NCI-H1417 treated with DMSO at 0.1 percent for 48 hours (cell line): ENCODE results near the gene MAPK6.
"Not testable (repeated sequence)": the region's sequence is repeated elsewhere in the genome, so short reads cannot be mapped to it uniquely, and the experiment has no call there.

Source experiments
- DNase-seq: peaks from one replicate; lab custom pipeline; 2025; lab: John Stamatoyannopoulos, UW

The MAPK6 gene

DNA sequence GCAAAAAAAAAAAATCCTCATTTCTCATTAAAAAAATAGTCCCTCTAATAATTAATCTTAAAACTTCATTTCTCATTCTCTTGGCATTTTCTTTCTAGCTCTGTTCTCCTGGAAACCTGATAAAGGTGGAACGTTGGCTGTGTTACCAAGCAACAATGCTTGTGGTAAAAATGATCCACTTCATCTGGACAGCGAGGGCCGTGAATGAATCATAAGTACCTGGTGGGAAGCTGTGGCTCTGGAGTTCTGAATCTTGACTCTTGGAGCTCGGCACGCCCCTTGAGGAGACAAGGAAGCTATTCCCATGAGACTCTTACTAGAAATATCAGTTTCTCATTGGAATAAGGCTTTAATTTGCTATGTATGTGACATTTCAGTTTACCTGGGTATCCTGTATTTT is 61.0 kb downstream of the MAPK6 start:
- no peak for DNase-seq

DNA sequence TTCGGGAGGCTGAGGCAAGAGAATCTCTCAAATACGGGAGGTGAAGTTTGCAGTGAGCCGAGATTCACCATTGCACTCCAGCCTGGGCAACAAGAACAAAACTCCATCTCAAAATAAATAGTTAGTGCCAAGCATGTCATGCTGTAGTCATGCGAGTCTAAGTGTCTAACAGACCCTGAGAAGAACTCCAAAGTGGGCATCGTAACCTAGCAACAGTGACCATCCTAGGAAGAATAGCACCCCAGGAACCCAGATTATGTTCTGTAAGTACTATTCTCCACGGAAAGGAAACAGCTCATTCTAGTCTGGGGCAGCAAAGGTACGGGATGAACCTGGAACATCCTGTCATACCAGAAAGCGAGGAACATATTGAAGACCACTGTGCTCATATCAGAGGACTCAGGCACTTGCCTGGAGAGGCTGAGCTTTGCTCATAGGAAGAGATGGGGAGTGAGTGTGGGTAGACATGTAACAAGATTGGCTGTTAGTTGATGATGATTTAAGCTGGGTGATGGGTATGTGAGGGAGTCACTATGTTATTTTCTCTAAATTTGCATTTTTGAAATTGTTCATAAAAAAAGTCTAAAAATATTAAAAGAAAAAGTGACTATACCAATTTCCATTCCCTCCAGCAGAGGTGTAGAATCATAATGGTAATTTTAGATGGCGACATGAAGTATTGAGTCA is 61.8 kb downstream of the MAPK6 start:
- no peak for DNase-seq

DNA sequence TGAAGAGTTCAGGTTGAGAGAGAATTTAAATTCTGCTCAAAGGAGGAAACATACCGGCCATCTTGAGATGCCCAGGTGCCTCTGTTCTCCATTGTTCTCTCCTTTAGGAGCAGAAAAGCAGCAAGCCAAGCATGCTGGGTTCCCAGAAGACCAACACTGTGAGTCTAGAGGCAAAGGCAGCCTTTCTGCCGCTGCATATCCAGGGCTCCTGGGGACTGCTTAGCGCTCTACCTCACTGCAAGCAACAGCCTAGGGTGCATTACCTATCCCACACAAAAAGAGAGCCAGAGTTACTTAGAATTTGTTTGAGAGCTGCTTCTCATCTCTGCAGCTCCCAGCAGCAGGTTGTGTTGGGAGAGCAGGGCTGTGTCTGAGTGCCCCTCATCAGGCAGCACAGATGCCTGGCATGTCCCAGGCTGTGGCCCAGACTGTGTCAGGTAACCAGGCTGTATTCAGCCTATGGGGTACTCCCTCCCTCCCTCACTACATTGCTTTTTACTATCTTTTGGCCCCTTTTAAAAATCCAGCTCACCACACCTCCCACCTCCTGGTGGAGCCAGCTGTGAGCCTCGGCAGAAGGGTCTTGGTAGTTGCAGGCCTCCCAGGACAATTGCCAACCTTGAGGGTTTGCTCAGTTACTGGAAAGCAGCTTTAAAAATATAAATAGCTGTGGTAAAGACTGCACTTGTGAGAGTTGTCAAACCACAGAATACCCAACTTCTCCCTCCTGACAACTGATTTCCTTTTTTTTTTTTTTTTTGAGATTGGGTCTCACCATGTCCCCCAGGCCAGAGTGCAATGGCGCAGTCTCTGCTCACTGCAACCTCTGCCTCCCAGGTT is 63.4 kb downstream of the MAPK6 start:
- no peak for DNase-seq

DNA sequence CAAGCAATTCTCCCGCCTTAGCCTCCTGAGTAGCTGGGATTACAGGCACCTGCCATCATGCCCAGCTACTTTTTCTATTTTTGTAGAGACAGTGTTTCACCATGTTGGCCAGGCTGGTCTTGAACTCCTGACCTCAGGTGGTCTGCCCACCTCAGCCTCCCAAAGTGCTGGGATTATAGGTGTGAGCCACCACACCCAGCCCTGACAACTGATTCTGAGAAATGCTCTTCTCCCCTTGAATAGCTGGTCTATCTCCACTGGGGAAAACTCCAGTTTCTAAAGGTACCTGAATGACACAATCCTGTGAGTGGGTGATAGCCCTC is 64.0 kb downstream of the MAPK6 start:
- not testable (repeated sequence) for DNase-seq

DNA sequence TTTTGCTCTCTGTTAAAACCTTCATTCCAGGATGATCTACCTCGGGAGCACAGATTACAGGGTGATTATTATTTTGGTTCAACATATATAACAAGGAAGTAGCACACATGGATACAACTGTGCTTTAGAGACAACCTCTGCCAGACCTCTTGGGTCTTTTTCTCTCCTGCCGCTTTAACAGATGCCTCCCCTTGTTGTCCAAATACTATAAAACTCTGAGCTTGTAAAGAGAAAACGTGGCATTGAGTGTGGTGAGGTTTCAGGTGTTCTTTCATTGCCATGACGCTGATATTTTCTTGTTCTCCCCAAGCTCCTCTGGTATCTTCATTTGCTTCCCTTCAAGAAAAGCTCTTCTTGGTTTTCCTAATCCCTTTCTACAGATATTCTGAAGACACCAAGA is 64.6 kb downstream of the MAPK6 start:
- no peak for DNase-seq

DNA sequence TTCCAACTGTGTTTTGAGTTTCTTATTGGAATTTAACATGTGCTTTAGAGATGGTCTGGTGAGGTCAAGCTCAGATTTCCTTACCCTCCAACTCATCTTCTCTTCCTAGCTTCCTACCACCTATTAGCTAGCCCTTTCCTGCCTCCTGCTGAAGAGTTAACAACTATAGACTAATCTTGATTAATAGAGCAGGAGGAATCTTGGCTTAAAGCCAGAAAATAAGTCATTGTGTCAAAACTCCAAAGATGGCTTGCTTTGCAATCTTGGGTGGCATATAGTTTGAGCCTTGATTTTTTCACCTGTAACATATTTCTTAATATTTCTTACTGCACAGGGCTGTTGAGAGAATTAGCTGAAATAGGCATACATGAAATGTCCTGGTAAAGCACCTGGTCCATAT is 66.3 kb downstream of the MAPK6 start:
- no peak for DNase-seq

DNA sequence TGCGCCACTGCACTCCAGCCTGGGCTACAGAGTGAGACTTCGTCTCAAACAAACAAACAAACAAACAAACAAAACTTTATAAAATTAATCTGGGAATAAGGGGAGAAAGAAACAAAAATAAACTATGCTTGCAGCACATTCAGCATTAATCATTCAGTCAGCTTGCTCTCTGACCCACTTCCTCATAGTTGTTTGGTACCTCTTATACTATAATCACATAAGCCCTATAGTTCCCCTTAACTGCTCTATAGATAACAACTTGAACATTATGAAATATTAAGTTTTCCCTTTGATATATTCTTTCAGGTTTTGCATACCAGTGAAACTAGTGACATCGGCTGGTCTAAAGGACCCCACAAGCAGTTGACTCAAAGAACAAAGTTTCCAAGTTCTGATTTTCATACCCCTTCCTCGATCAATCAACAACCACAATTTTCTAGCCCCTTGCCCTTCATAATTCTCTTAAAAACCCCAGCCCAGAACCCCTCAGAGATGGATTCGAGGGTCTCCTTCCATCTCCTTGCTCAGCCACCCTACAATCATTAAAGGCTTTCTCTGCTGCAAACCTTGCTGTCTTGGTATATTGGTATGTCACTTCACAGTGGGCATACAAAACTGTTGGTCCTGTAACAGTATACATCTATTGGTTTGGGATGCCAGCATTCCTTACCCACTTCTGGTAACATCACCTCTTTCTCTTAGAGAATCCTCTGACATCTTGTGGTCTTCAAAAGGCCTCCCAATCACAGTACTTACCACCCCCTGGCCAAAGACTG is 67.2 kb downstream of the MAPK6 start:
- no peak for DNase-seq

DNA sequence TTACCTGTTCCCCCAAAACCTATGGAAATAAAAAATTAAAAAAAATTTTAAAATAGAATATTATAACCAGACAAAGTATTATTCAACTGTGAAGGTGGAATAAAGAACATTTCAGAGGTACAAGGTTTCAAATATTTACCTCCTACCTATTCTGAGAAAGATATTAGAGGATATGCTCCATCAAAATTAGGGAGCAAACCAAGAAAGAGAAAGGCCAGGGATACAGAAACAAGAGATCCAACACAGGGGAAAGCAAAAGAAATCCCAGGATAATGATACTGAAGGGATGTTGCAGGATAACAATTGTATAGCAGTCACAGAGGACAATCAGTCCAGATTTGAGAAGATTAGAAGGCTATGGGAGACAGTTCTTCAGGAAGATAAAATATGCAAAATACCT is 71.2 kb downstream of the MAPK6 start:
- DNase-seq: no peak

DNA sequence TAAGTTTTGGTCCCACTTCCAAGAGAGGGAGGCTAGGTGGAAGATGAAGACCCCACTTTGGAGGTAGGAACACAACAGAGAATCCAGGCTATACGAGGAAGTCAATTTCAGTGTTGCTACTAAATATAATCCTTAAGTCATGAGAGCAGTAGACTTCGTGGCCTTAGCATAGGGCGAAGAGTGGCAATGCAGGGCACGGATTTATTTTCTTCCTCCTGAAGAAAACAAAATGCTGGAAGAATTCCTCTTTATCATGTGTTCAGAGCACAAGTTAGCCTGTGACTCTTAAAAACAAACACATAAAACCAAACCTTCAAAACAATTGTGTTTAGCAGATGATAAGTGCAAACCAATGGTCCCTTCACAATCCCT is 74.1 kb downstream of the MAPK6 start:
- no peak for DNase-seq

DNA sequence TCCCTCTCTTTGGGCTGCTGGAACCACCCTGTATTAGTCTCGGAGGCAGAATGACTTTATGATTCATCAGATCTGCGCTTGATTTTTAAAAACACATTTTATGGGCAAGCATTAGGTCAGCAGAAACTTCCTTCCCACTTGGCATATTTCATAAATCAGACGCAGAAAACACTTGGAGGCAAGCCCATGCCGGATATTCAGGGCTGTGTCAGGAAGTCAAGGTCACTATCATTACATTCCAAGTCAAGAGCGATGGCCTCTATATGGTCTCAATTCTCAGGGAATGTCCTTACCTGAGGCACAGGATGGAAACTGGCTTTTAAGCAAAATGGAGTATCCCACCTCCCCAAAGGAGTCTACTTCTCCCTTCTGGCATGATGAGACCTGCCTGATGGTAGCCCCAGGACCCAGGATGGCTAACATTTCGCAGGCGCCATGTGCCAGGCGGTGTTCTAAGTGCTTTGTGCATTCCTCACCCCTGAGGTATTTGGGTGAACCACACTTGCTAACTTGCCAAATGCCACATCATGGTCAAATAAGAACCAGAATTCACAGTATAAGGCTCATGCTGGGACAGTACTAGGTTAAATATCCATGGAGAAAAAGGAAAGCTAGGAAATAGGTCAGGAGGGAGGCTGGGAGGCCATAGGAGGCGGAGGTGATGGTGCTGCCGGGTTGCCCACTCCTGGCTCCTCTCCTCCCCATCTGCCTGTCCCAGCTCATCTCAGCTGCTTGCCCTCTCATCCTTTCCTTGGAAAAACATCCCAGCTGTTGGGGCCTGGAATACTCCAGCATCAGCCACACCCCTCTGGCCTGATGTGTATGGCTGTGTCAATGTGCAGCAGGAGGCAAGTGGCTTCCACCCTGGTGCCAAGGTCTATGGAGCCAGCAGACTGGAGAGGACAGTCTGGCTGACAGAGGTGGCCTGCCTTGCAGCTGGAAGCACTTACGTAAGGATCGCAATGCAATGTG is 74.8 kb downstream of the MAPK6 start:
- no peak for DNase-seq

DNA sequence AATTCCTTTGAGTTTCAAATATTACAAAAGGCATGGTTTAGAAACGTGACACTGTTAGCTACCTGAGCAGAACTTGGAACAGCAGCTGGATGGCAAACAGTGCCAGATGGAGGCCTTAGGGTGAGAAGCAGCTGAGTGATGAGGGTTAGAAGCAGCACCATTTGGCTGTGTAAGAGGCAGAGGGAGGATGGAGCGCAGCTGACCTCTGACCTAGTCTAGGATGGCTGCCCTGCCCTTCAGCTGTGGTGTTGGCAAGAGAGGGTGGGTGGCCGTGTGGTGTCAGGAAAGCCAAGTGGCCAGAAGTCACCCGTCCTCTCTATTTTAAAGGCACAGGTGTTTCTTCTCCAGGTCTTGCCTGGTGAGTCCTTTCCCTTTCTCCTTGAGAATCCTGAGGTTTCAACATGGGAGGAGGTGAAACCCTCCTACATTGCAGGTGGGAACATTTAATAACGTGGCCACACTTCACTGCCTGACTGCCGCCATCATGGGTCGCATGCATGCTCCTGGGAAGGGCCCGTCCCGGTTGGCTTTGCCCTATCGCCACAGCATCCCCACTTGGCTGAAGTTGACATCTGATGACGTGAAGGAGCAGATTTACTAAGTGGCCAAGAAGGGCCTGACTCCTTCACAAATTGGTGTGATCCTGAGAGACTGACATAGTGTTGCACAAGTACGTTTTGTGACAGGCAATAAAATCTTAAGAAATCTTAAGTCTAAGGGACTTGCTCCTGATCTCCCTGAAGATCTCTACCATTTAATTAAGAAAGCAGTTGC is 76.0 kb downstream of the MAPK6 start:
- DNase-seq: no peak

DNA sequence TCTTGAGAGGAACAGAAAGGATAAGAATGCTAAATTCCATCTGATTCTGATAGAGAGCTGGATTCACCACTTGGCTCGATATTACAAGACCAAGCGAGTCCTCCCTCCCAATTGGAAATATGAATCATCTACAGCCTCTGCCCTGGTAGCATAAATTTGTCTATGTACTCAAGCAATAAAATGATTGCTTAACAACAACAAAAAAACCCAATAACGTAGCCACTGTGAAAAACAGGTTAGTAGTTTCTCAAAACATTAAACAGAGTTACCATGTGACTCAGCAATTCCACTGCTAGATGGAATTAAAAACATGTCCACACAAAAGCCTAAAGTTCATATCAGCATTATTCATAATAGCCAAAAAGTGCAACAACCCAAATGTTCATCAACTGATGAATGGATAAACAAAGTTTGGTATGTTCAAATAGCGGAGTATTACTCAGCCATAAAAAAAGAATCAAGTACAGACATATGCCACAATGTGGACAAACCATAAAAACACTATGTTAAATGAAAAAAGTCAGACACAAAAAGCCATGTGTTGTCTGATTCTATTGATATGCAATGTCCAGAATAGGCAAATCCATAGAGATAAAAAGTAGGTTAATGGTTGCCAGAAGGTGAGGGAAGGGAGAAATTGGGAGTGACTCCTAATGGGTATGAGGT is 76.7 kb downstream of the MAPK6 start:
- DNase-seq: no peak

DNA sequence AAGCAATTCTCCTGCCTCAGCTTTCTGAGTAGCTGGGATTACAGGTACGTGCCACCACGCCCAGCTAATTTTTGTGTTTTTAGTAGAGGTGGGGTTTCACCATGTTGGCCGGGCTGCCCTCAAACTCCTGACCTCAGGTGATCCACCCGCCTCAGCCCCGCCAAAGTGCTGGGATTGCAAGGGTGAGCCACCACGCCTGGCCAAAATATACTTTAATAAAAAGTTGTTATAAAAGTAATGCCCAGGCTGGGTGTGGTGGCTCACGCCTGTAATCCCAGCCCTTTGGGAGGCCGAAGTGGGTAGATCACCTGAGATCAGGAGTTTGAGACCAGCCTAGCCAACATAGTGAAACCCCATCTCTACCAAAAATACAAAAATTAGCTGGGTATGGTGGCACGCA is 77.5 kb downstream of the MAPK6 start:
- not testable (repeated sequence) for DNase-seq

DNA sequence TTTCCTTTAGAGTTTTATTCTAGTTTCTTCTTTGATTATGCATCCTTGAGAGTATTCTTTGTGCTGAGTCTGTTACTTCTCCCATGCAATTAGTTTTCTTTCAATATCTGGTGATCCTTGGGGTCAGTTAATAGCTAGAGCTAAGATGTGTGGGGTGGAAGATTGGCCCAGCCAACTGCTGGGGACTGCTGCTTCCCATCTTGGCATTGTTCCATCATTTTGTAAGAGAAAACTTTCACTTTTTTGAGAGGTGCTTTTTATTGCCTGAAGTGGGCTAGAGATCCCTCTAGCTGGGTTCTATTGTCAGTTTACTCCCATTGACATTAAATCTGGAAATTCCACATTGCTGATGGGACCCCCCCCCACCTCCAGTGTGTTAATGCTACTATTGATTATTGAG is 78.2 kb downstream of the MAPK6 start:
- DNase-seq: no peak

DNA sequence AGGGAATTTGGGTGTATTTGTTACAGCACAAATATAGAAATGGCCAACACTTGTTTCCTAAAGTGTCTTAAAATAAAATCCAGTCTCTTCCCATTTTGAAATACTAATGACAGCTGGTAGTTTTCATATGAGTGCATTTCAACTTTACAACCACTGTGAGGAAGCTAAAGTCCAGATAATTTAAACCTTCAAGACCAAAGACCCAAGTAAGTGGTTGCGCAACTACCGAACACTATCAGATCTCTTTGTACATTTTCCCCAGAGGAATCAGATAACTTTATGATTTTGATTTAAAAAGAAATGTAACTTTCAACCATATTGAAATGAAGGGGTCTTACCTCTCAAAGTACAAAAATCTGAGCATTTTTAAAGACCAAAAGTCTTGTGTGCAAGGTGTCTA is 79.3 kb downstream of the MAPK6 start:
- no peak for DNase-seq

DNA sequence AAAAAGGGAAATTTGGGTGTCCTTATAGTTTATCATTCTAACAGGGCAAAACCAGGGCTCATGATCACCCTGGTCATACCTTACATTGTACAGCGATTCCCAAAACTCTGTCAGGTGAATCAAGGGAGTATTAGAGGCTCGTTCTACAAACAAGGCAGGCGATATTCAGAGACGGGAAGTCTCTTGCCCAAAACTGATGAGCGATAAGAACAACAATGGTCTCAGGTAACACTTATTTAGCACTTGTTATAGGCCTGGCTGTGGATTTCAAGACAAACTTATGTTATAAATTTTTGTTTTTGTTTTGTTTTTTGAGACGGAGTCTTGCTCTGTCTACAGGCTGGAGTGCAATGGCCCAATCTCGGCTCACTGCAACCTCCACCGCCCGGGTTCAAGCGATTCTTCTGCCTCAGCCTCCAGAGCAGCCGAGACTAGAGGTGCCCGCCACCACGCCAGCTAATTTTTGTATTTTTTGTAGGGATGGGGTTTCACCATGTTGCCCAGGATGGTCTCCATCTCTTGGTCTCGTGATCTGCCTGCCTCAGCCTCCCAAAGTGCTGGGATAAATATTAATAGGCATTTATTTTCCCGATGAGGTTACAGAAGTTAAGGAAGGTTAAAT is 80.7 kb downstream of the MAPK6 start:
- no peak for DNase-seq

DNA sequence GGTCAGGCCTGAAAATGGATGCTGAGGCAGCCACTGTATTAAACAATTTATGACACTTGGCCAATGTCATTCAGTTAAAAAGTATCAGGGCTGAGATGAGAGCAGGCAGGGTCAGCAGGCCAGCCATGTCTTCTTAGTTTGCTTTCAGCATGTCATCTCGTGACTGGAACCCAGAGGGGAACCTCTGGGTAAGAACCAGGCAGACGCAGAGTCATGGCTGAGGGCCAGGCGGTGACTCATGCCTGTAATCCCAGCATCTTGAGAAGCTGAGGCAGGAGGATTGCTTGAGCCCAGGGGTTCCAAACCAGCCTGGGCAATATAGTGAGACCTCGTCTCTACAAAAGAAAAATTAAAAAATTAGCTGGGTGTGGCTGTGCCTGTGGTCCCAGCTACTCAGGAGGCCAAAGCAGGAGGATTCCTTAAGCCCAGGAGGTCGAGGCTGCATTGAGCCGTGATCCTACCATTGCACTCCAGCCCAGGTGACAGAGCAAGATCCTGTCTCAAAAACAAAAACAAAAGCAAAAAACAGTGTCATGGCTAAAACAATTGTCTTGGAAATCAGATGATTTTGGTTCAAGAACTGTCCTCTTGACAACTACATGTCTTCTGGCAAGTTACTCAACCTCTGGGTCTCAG is 81.9 kb downstream of the MAPK6 start:
- no peak for DNase-seq

DNA sequence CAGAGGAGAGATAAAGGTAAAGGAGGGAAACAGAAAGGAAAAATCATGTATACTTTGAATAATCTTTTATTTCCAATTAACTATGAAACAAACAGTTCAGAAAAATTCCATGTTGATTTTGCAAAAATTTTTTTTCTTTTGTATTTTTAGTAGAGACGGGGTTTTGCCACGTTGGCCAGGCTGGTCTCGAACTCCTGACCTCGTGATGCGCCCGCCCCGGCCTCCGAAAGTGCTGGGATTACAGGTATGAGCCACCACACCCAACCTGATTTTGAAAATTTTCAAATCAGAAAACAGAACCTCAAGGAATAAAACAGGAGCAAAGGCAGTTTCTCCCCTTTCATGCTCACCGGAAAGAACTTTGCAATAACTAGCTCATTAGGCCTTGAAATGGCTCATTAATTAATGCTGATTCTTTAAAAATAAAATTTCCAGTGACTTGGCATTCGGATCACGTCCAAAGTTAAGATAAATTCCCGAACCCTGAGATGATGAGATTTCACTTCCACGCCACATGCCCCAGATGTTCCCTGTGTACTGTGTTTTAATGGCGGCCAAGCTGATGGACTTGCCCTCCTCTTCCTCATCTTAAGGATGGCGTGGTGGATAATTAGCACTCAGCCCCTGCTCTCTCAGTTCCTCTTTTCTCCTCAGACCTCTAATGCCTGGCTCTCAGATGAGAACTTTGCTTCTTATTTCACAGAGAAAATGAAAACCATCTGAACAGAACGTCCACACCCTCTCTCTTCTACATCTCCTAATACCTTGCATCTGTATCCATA is 82.7 kb downstream of the MAPK6 start:
- DNase-seq: no peak

DNA sequence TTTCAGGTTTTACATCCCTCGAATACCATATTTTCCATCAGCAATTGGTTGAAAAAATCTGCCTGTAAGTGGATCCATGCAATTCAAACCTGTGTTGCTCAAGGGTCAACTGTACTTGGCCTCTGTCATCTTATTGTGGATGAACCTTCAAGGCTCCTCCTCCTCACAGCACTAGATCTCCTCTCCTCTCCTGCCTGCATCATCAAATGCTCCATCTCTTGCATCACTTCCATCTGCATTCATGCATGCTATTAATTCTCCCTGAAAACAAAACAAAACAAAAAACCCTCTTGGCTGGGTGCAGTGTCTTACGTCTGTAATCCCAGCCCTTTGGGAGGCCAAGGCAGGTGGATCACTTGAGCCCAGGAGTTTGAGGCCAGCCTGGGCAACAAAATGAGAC is 83.4 kb downstream of the MAPK6 start:
- no peak for DNase-seq
